B cell (primary cell): ENCODE results near the gene WDR48. TPM values are rescaled to one million over a fixed set of nuclear protein-coding genes. Genes with fewer than 3 reads are reported as not detected.

Source experiments
- ATAC-seq: fragments of 200-7000 bp; cut with Tn5 transposase; one replicate; pipeline ENCODE4 v1.10.0; 2021; ENCODE audit warnings: low read depth, mild to moderate bottlenecking, moderate number of reproducible peaks, moderate library complexity
- CTCF ChIA-PET: fragments of 350-600 bp; sonication (Branson Sonifier 250); formaldehyde crosslinking; loops from one replicate; lab custom pipeline; 2021; ENCODE audit warnings: antibody characterized with exemption, inconsistent platforms; lab: Charles Lee
- POLR2A ChIA-PET: fragments of 350-600 bp; sonication (Branson Sonifier 250); formaldehyde crosslinking; loops from one replicate; lab custom pipeline; 2021; ENCODE audit warnings: antibody characterized with exemption; lab: Charles Lee
- DNase-seq: peaks from one replicate; pipeline ENCODE4 v3.0.0; 2013
- H2AFZ ChIP-seq: 2 replicates; pipeline ENCODE4 v1.6.1; 2012; ENCODE audit warnings: mild to moderate bottlenecking, low read depth, low read length; ENCODE audit not compliant: insufficient read depth, poor library complexity, severe bottlenecking
- H3K27ac ChIP-seq, 2 donors: 1 replicate in 1 of 2; 2 replicates in 1 of 2; pipeline ENCODE4 v1.5.1; 2012 to 2013; ENCODE audit warnings: low read length in 2 of 2, mild to moderate bottlenecking in 2 of 2, moderate library complexity in 1 of 2
- H3K27me3 ChIP-seq, 4 experiments: fragments of 200-600 bp in 1 of 4; sonication (generic) in 1 of 4; replicated peaks in 1 of 4; 1 replicate in 2 of 4; 2 replicates in 2 of 4; pipeline versions ENCODE4 v1.6.1 to v1.7.0; 2013 to 2016; ENCODE audit warnings: low read length in 3 of 4, mild to moderate bottlenecking in 2 of 4, mixed read lengths in 1 of 4, moderate library complexity in 1 of 4; ENCODE audit not compliant: insufficient read depth in 4 of 4, control insufficient read depth in 3 of 4; ENCODE audit errors: control extremely low read depth in 1 of 4
- H3K36me3 ChIP-seq, 2 experiments: replicated peaks in 1 of 2; 1 replicate in 1 of 2; 2 replicates in 1 of 2; pipeline versions ENCODE4 v1.6.1 to v1.7.1; 2013; ENCODE audit warnings: low read length in 1 of 2; ENCODE audit not compliant: insufficient read depth in 2 of 2, control insufficient read depth in 1 of 2; ENCODE audit errors: control extremely low read depth in 1 of 2, extremely low read depth in 1 of 2
- H3K4me1 ChIP-seq, 2 donors: fragments of 200-600 bp in 1 of 2; sonication (generic) in 1 of 2; 1 replicate in 1 of 2; 2 replicates in 1 of 2; pipeline versions ENCODE4 v1.5.1 to v1.6.1; 2013 to 2017; ENCODE audit warnings: low read length in 2 of 2; ENCODE audit not compliant: control insufficient read depth in 2 of 2, insufficient read depth in 2 of 2
- H3K4me2 ChIP-seq: replicated peaks from 2 replicates; pipeline ENCODE3; 2012; ENCODE audit warnings: mild to moderate bottlenecking, low read depth, low read length; ENCODE audit not compliant: poor library complexity, severe bottlenecking
- H3K4me3 ChIP-seq, 5 experiments: fragments of 200-600 bp in 1 of 5; sonication (generic) in 1 of 5; 1 replicate in 3 of 5; 2 replicates in 2 of 5; pipeline versions ENCODE4 v1.5.1 to v1.7.0; 2011 to 2016; ENCODE audit warnings: low read length in 4 of 5, mild to moderate bottlenecking in 4 of 5, low read depth in 2 of 5, control low read depth in 1 of 5, moderate library complexity in 1 of 5; ENCODE audit not compliant: insufficient read depth in 1 of 5; ENCODE audit errors: control extremely low read depth in 1 of 5, extremely low read depth in 1 of 5
- H3K79me2 ChIP-seq: fragments of 200-600 bp; sonication (generic); one replicate; pipeline ENCODE4 v1.6.0; 2016; ENCODE audit warnings: low read length; ENCODE audit not compliant: control insufficient read depth, insufficient read depth
- H3K9ac ChIP-seq: fragments of 200-600 bp; sonication (generic); 2 replicates; pipeline ENCODE4 v1.6.1; 2017; ENCODE audit warnings: mild to moderate bottlenecking, low read length, moderate library complexity
- H3K9me3 ChIP-seq, 3 donors: one replicate each; pipeline versions ENCODE4 v1.6.1 to v1.7.1; 2013; ENCODE audit warnings: low read length in 2 of 3; ENCODE audit not compliant: control insufficient read depth in 2 of 3, insufficient read depth in 1 of 3; ENCODE audit errors: control extremely low read depth in 1 of 3
- H4K20me1 ChIP-seq: 2 replicates; pipeline ENCODE4 v1.6.0; 2012; ENCODE audit warnings: mild to moderate bottlenecking, low read length; ENCODE audit not compliant: insufficient read depth, control insufficient read depth, poor library complexity, severe bottlenecking
- H3K27ac Mint-ChIP-seq: one replicate; pipeline ENCODE4 v1.8.0; 2021; ENCODE audit warnings: mixed read lengths
- H3K27me3 Mint-ChIP-seq: one replicate; pipeline ENCODE4 v1.8.0; 2021; ENCODE audit warnings: mixed read lengths
- H3K4me1 Mint-ChIP-seq: one replicate; pipeline ENCODE4 v1.8.0; 2021; ENCODE audit warnings: mixed read lengths
- H3K4me3 Mint-ChIP-seq: one replicate; pipeline ENCODE4 v1.8.0; 2021; ENCODE audit warnings: mixed read lengths
- H3K9me3 Mint-ChIP-seq: one replicate; pipeline ENCODE4 v1.8.0; 2022; ENCODE audit warnings: mixed read lengths; ENCODE audit not compliant: insufficient read depth
- CTCF ChIP-seq: fragments of 200-600 bp; IDR thresholded peaks from one replicate; pipeline ENCODE4 v1.8.0; 2022; ENCODE audit warnings: antibody characterized with exemption, mild to moderate bottlenecking
- EZH2 ChIP-seq: IDR thresholded peaks from 2 replicates; pipeline ENCODE4 v1.6.1; 2012; ENCODE audit warnings: borderline replicate concordance, low read depth, mild to moderate bottlenecking, moderate library complexity, low read length; ENCODE audit not compliant: insufficient read depth, poor library complexity, severe bottlenecking
- WGBS: methylation state at CpG from one replicate; pipeline ENCODE4 v1.1.5; 2013; ENCODE audit warnings: missing lambda C conversion rate; ENCODE audit not compliant: insufficient coverage; 5-methylcytosine and 5-hydroxymethylcytosine counted together
- intact Hi-C: fragments of 100-400 bp; cut with micrococcal nuclease; formaldehyde crosslinking; loops from one replicate; pipeline ENCODE4 v1.10.0; 2022
- polyA plus RNA-seq: library from polyadenylated mRNA; depleted of rRNA; stranded (reverse); fragments of >200 nt; gene quantifications from 2 replicates; pipeline ENCODE4 v1.2.3, GENCODE V29; 2012
- total RNA-seq, 2 donors: library from RNA; stranded (reverse); fragments of 120-200 nt in 1 of 2; gene quantifications; 1 replicate in 1 of 2; 2 replicates in 1 of 2; pipeline versions ENCODE4 v1.2.3 to v1.2.4, GENCODE V29; 2013 to 2022

Gene WDR48
- total and polyA plus RNA-seq, 2 donors (not counting 1 experiment from before 2014, with no cell fraction given), result 20.8 to 68.6 TPM

DNA sequence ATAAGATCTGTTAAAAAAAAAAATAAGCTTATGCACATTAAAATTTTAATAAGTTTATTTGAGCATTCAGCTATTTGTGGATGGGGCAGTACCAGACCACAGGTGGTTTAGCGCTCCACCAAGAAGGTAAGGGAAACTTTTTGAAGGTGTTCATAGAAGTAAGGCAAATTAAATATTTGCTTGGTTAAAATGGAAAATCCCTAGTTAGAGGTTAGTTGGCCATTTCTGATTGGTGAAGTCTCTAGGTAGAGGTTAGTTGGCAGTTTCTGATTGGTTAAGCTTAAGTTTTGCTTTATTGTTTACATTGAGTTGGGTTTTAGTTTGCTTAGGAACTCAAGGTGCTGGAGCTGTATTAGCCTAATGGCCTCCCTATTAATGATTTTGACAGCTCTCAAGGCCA, 30.8 kb upstream of the WDR48 start:
- intact Hi-C loops, result no loop called here
- ATAC-seq, result no peak

More for the DNA sequence above, 30.8 kb upstream of the WDR48 start:
- H3K27me3 ChIP-seq, result peaks cover 0 to 9% (median 0%) of the 10 kb centered on the region in 4 experiments
- H3K4me3 Mint-ChIP-seq, result no peak overlapping the region
- TF ChIP-seq EZH2, result no peak
- TF ChIP-seq CTCF, result no peak
- no peaks in the 10 kb centered on the region for H3K9me3 Mint-ChIP-seq
- no peaks in the 10 kb centered on the region for H3K9me3 ChIP-seq
- no peak overlapping the region for H3K4me2 ChIP-seq
- POLR2A ChIA-PET, result no interaction called here
- no peaks in the 10 kb centered on the region for H4K20me1 ChIP-seq
- DNase-seq, result no peak
- CTCF ChIA-PET, result interaction anchor here (0.8 kb wide), 1 partner anchor 271 kb away, joined by 3 read pairs; no protein-coding TSS in a partner anchor
- H3K36me3 ChIP-seq, result no peaks in the 10 kb centered on the region
- H3K27ac ChIP-seq, result no peak overlapping the region
- no peaks in the 10 kb centered on the region for H3K4me1 Mint-ChIP-seq
- no peaks in the 10 kb centered on the region for H3K4me1 ChIP-seq
- H3K27ac Mint-ChIP-seq, result no peak overlapping the region
- H3K79me2 ChIP-seq, result no peaks in the 10 kb centered on the region
- H3K4me3 ChIP-seq, result no peak overlapping the region
- H2AFZ ChIP-seq, result no peak overlapping the region
- H3K9ac ChIP-seq, result no peak overlapping the region
- H3K27me3 Mint-ChIP-seq, result peaks cover 13% of the 10 kb centered on the region
- 81% methylated on average over 1 of the region's 1 CpG for WGBS
